Fibroblast of skin of left biceps (primary cell): Measurements from ENCODE around the gene HJURP.

Source experiments
- DNase-seq, 2 experiments: peaks; one replicate each; pipeline ENCODE4 v3.0.0-alpha.2; 2013; ENCODE audit warnings: low read depth in 2 of 2

The HJURP gene

DNA sequence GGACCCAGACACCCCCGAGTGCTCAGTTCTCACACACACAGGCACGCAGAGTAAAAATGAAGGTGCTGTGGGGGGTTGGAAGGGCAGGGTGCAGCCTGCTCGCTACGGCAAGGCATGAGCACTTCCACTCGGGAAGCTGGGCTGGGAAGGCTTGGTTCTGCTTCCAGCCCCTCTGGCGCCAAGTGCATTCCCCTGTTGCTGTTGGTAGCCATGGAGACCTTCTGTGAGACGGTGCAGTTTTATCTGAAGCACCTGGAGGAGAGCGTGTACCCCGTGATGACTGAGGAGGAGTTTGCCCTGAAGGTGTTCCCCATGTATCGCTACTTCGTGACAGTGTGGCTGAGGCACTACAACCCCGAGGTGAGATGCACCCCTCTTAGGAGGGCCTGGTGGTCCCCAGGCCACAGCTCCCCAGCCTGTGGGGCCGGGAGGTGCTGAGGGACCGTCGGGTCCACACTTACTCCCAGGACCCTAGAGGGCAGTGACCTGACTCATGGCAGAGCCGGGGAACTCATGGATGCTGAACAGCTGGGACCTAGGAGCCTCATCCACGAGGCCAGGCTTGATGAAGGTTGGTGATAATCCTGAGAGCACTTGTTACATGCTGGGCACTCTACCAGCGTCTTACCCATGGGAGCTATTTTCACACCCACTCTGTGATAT lies 60.7 kb downstream of the HJURP start:
- DNase-seq, result no peak

DNA sequence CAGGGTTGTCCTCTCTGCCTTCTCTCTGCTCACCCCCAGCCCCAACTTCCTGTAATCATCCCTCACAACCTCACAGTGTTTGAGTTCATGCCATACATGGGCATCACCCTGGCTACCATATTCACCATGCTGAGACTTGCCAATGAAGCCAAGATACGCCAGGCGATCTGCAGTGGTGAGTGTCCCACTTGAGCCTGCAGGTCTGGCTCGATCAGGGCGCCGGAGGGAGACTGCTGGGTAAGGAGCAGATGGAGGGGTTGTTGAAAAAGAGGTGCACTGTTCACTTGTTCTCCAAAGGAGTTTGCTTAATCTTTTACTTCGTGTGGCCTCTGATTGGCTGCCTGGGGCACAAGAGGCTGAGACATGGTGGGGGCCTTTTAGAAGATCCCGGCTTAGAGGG lies 61.6 kb downstream of the HJURP start:
- no peak for DNase-seq

DNA sequence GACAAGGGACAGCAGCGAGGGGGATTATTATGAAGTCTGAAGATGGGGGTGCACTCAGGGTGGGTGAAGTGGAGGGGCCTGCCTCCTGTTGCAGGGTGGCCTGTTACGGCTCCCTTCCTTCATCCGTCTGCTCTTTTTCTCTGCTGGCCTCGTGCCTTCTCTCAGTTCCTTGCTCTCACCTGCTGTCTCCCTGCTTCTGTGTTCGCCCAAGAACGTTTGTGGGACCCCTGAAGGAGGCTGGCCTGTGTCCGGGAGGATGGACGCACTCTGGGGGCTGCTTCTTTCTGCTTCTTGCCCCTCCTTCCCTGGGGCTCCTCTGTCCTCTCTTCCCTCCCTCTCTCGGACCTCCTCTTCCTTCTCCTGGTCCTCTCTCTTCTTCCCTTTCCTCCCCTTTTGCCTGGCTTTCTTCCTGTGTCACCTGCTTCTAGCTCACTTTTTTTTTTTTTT lies 62.4 kb downstream of the HJURP start:
- DNase-seq, result no peak

DNA sequence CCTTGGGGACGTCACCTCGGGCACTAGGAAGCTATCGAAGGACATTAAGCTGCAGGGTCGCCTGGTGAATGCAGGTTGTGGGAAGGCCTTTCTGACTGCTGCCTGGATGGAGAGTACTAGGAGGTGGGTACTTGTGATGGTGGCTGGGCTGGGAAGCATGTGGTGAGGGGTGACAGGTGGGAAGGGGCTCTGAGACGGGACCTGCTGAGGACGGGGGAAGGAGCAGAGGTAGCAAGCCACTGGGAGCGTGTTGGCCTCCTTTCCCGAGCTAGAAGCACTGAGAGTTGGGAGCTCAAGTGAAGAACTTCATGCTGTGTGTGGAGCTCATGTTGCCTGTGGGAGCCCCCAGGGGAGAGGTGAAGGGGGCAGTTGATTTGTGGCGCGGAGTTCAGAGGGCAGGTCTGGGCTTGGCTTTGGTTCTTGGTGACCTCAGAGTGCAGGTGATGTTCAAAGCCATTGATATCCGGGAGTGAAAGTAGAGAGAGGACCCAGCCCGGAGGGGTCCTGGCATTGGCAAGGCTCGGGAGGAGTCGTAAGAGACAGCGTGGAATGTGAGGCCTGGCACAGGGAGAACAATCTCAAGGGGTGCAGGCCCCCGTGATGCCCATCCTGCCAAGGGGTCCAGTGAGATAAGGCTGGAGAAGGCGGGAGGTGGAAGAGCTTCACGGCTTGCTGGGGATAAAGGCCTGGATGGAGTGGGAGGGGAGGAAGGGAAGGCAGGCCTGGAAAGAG lies 63.0 kb downstream of the HJURP start:
- DNase-seq, result no peak

DNA sequence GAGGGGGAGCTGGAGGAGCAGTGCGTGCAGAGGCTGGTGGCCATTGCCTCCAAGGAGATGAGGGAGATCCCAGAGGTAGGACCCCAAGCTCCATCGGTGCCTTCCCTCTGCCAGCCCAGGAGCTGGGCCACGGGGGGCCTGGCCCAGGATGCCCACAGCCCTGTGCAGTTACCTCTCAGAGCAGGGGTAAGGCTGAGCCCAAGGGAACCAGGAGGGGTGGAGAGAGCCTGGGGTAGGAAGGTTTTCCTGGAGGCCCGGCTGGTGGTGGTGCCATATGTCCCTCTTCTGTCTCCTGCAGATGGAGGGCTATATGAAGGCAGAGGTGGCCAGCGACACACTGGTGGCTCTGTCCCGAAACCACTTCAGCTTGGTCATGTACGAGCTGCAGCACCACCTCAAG lies 64.8 kb downstream of the HJURP start:
- no peak for DNase-seq
